Measurements from ENCODE around the gene VARS1.
A peak's percentile ranks its signal among the peaks of the same experiment; 100 is the strongest.
"Not testable (repeated sequence)": the region's sequence is repeated elsewhere in the genome, so short reads cannot be mapped to it uniquely, and the experiment has no call there.

Gene VARS1

DNA sequence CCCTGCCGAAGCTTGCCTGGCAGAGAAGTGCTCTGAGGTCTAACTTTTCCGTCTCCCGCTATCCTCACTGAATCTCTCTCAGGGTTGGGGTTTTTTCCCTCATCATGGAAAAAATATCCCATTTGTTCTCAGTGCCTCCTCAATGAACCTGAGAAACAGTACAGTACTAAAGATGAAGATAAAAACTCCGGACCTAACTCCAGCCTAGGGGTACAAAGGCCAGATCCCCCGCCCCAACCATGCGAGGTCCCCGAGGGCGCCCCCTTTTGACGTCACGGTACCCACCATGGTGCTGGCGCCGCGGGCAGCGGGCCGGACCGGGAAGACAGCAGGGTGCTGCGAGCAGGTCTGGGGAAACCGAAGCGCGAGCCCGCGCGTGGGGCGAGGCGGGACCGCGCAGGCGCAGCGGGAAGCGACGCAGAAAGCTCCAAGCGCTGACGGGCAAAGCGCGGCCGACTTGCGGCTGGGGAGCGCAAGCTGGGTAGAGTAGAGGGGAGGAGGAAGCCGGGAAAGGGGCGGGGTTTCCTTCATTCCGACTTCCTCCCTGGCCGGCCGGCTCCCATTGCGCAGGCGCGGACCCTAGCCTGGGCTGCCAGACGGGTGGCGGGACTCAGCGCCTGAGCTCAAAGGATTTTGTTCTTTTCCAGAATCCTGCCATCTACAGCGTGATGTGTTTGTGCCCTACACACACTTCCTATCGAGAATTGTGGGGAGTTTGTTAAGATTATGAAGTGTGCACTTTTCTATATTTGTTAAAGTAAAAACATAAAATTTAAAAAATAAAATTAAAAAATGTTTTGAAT lies 11.1 kb upstream of the VARS1 start, which contains the start of gene LSM2:
Gene LSM2 (minus strand): TSS at position 497 of the 803 bp plus-strand sequence. CDS start 209 bp downstream, at position 288.
- peak; percentile 98 for DNase-seq (ENCODE audit: low read depth)
- TF ChIP-seq, protein P1, sequence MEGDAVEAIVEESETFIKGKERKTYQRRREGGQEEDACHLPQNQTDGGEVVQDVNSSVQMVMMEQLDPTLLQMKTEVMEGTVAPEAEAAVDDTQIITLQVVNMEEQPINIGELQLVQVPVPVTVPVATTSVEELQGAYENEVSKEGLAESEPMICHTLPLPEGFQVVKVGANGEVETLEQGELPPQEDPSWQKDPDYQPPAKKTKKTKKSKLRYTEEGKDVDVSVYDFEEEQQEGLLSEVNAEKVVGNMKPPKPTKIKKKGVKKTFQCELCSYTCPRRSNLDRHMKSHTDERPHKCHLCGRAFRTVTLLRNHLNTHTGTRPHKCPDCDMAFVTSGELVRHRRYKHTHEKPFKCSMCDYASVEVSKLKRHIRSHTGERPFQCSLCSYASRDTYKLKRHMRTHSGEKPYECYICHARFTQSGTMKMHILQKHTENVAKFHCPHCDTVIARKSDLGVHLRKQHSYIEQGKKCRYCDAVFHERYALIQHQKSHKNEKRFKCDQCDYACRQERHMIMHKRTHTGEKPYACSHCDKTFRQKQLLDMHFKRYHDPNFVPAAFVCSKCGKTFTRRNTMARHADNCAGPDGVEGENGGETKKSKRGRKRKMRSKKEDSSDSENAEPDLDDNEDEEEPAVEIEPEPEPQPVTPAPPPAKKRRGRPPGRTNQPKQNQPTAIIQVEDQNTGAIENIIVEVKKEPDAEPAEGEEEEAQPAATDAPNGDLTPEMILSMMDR (IDR thresholded peaks at IDR 0.05; ENCODE audit: low read length, missing control alignments) = no peak
- H3K4me3 ChIP-seq (replicated peaks; ENCODE audit: low read depth, low read length) = peak within 1 kb of the TSS; percentile 77

DNA sequence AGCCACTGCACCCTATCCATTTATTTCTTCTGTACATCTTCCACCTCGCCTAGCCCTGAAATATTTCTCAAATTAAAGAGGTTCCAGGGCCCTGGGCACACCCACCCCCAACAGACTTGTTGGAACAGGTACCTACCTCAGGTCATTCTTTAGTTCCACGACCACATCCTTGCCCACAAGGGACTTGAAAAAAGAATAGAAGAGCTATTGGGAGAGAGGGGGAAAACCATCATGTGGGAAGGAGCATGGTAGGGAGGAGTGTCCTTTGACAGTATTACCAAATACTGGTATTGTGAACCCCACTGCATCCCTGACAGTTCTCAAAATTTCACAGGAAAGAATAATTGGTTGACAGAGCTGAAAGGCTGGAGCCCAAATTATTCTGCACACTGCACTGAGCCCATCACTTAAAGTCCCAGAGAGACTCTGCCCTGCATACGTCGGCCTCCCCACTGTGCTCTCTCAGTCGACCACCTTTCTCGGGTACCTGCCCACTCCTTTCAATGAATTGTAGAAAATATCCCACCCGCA lies 10.5 kb upstream of the VARS1 start:
- DNase-seq (ENCODE audit: low read depth) = no peak
- TF ChIP-seq, protein P1 (IDR thresholded peaks at IDR 0.05; ENCODE audit: low read length, missing control alignments) = no peak
- peak overlapping the region; percentile 77 for H3K4me3 ChIP-seq (replicated peaks; ENCODE audit: low read depth, low read length)

DNA sequence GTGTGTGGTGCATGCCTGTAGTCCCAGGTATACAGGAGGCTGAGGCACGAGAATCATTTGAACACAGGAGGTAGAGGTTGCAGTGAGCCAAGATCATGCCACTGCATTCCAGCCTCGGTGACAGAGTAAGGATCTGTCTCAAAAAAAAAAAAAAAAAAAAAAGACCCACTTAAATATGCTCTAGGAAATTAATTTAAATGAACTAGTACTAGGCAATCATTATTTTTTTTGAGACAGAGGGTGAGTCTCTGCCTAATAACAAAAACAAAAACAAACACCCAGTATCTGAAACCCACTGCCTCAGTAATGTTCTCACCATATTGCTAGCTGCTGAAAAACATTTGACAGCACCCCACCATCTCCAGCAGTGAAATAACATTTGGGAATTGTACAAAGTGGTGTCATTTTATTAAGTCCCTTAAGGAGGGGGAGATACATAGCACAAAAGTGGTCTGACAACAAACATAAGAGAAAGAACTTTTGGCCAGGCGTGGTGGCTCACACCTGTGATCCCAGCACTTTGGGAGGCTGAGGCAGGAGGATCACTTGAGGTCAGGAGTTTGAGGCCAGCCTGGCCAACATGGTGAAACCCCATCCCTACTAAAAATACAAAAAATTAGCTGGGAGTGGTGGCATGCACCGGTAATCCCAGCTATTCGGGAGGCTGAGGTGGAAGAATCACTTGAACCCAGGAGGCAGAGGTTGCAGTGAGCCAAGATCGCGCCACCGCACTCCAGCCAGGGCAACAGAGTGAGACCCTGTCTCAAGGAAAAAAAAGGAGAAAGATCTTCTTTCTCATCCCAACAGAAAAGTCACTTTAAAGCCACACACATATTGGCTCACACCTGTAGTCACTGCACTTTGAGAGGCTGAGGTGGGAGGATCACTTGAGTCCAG lies 5.7 kb upstream of the VARS1 start:
- not testable (repeated sequence) for H3K4me3 ChIP-seq (replicated peaks; ENCODE audit: low read depth, low read length); DNase-seq (ENCODE audit: low read depth)

DNA sequence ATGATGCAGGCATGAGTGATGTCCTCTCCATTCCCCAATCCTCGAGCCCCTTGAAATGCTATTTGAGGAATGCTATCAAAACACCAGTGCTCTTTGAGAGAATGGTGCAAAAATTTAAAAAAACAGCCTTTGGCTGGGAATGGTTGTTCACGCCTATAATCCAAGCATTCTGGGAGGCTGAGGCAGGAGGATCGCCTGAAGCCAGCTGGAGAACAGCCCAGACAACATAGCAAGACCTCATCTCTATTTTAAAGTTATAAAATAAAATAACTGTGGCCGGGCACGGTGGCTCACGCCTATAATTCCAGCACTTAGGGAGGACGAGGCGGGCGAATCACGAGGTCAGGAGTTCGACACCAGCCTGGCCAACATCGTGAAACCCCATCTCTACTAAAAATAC lies 4.2 kb upstream of the VARS1 start:
- TF ChIP-seq, protein P1 (IDR thresholded peaks at IDR 0.05; ENCODE audit: low read length, missing control alignments) = no peak
- no peak for DNase-seq (ENCODE audit: low read depth)
- no peak overlapping the region for H3K4me3 ChIP-seq (replicated peaks; ENCODE audit: low read depth, low read length)

DNA sequence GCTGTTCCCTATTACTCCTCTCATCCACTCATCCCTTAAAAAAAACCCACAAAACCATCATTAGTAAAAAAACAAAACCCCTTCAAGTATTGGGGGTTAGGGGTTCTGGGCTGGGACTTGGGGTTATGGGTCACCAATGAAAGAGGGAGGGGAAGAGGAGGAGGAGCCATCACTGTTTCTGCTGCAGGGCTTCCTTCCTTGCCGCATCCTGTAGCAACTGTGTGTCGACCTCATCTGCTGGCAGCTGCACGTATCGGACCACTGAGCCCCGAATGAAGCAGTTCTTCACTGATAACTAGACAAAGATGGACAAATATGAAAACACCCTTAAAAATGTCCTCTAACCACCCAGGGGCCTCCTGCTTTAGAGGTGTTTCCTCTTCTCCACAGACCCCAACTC lies 2.0 kb upstream of the VARS1 start:
- TF ChIP-seq, protein P1 (IDR thresholded peaks at IDR 0.05; ENCODE audit: low read length, missing control alignments) = no peak
- DNase-seq (ENCODE audit: low read depth) = no peak
- no peak overlapping the region for H3K4me3 ChIP-seq (replicated peaks; ENCODE audit: low read depth, low read length)

DNA sequence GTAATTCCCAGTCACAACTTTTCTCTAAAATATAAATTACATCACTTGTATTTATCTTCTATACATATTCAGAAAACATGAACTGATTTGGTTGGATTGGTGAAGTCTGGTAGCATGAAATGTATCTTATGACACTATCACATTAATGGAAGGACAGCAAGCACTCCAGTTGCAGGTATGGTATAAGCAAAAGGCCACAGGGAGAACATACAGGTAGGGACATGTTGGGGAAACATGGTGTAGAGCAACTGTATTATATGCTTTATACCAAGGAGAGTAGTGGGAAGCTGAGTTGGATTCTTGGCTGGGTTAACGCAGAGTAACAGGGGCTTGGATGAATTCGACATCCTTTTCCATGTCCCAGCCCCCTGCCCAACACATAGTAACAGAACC lies 1.4 kb upstream of the VARS1 start:
- no peak overlapping the region for H3K4me3 ChIP-seq (replicated peaks; ENCODE audit: low read depth, low read length)
- TF ChIP-seq, protein P1 (IDR thresholded peaks at IDR 0.05; ENCODE audit: low read length, missing control alignments) = no peak
- DNase-seq (ENCODE audit: low read depth) = no peak
